Neuronal stem cell (in vitro differentiated cells): ENCODE results near the gene PEX14.

Experiments
- DNase-seq: peaks from one replicate; pipeline ENCODE4 v3.0.0-alpha.2; 2013; ENCODE audit warnings: low spot score
- H2AFZ ChIP-seq: one replicate; pipeline ENCODE4 v1.6.1; 2013; ENCODE audit warnings: mild to moderate bottlenecking, low read length, inconsistent platforms
- H2AK5ac ChIP-seq: 2 replicates; pipeline ENCODE4 v1.6.1; 2013; ENCODE audit warnings: low read depth, mild to moderate bottlenecking, inconsistent platforms, low read length, moderate library complexity, mixed read lengths
- H2BK120ac ChIP-seq: 2 replicates; pipeline ENCODE4 v1.6.1; 2013; ENCODE audit warnings: low read depth, mild to moderate bottlenecking, inconsistent platforms, low read length, moderate library complexity, mixed read lengths
- H2BK12ac ChIP-seq: one replicate; pipeline ENCODE4 v1.6.1; 2013; ENCODE audit warnings: low read length, inconsistent platforms
- H2BK15ac ChIP-seq: 2 replicates; pipeline ENCODE4 v1.6.1; 2013; ENCODE audit warnings: mild to moderate bottlenecking, low read length, inconsistent platforms, mixed read lengths
- H2BK5ac ChIP-seq: one replicate; pipeline ENCODE4 v1.6.1; 2013; ENCODE audit warnings: inconsistent platforms, mild to moderate bottlenecking, low read length, moderate library complexity
- H3K14ac ChIP-seq: one replicate; pipeline ENCODE4 v1.6.1; 2013; ENCODE audit warnings: low read length, inconsistent platforms
- H3K18ac ChIP-seq: 2 replicates; pipeline ENCODE4 v1.6.1; 2013; ENCODE audit warnings: low read length, inconsistent platforms
- H3K23ac ChIP-seq: 2 replicates; pipeline ENCODE4 v1.6.1; 2013; ENCODE audit warnings: low read depth, mild to moderate bottlenecking, mixed read lengths, low read length, inconsistent platforms; ENCODE audit not compliant: poor library complexity
- H3K27ac ChIP-seq: replicated peaks from 3 replicates; pipeline ENCODE4 v1.5.1; 2013; ENCODE audit warnings: low read length, inconsistent platforms
- H3K27me3 ChIP-seq, 3 experiments: 2 replicates each; pipeline ENCODE4 v1.6.1; 2013; ENCODE audit warnings: low read length in 3 of 3, mild to moderate bottlenecking in 2 of 3, inconsistent platforms in 1 of 3, low read depth in 1 of 3, mixed read lengths in 1 of 3, moderate library complexity in 1 of 3; ENCODE audit not compliant: control insufficient read depth in 3 of 3, insufficient read depth in 3 of 3
- H3K36me3 ChIP-seq, 2 donors: replicated peaks in 1 of 2; 2 replicates each; pipeline ENCODE4 v1.6.1; 2013; ENCODE audit warnings: low read length in 2 of 2; ENCODE audit not compliant: control insufficient read depth in 2 of 2, insufficient read depth in 2 of 2
- H3K4ac ChIP-seq: 2 replicates; pipeline ENCODE4 v1.6.1; 2013; ENCODE audit warnings: inconsistent platforms, mild to moderate bottlenecking, low read length, moderate library complexity
- H3K4me1 ChIP-seq, 2 donors: 1 replicate in 1 of 2; 2 replicates in 1 of 2; pipeline ENCODE4 v1.6.1; 2013; ENCODE audit warnings: low read length in 2 of 2, low read depth in 1 of 2; ENCODE audit not compliant: control insufficient read depth in 2 of 2, insufficient read depth in 1 of 2
- H3K4me2 ChIP-seq: one replicate; pipeline ENCODE4 v1.6.1; 2013; ENCODE audit warnings: mild to moderate bottlenecking, low read length, inconsistent platforms; ENCODE audit not compliant: insufficient read depth, poor library complexity, severe bottlenecking
- H3K4me3 ChIP-seq, 2 donors: 2 replicates each; pipeline ENCODE4 v1.5.1; 2013; ENCODE audit warnings: low read length in 2 of 2, mild to moderate bottlenecking in 2 of 2, inconsistent platforms in 1 of 2, moderate library complexity in 1 of 2
- H3K79me1 ChIP-seq: one replicate; pipeline ENCODE4 v1.6.1; 2013; ENCODE audit warnings: low read depth, mild to moderate bottlenecking, inconsistent platforms, low read length, moderate library complexity
- H3K9ac ChIP-seq: one replicate; pipeline ENCODE4 v1.6.1; 2013; ENCODE audit warnings: mild to moderate bottlenecking, low read depth, low read length, inconsistent platforms; ENCODE audit not compliant: poor library complexity
- H3K9me3 ChIP-seq, 2 donors: replicated peaks in 1 of 2; 2 replicates each; pipeline versions ENCODE3 to v1.6.1; 2013; ENCODE audit warnings: low read length in 2 of 2, mild to moderate bottlenecking in 2 of 2, inconsistent platforms in 1 of 2, low read depth in 1 of 2, mixed read lengths in 1 of 2, moderate library complexity in 1 of 2; ENCODE audit not compliant: control insufficient read depth in 2 of 2, insufficient read depth in 1 of 2
- H4K8ac ChIP-seq: one replicate; pipeline ENCODE4 v1.6.1; 2013; ENCODE audit warnings: low read depth, mild to moderate bottlenecking, inconsistent platforms, low read length, moderate library complexity
- H4K91ac ChIP-seq: one replicate; pipeline ENCODE4 v1.6.1; 2013; ENCODE audit warnings: low read length, low read depth, mild to moderate bottlenecking, inconsistent platforms; ENCODE audit not compliant: poor library complexity
- whole genome bisulfite sequencing, 2 donors: extraction: QIAGEN DNeasy Blood & Tissue Kit; methylation state at CpG; one replicate each; pipeline ENCODE4 v1.1.7; 2013; ENCODE audit warnings: missing lambda C conversion rate in 2 of 2, mixed read lengths in 1 of 2; ENCODE audit not compliant: insufficient read length in 2 of 2, insufficient replicate concordance in 1 of 2; ENCODE audit errors: extremely low coverage in 2 of 2; 5-methylcytosine and 5-hydroxymethylcytosine counted together

Gene PEX14

DNA sequence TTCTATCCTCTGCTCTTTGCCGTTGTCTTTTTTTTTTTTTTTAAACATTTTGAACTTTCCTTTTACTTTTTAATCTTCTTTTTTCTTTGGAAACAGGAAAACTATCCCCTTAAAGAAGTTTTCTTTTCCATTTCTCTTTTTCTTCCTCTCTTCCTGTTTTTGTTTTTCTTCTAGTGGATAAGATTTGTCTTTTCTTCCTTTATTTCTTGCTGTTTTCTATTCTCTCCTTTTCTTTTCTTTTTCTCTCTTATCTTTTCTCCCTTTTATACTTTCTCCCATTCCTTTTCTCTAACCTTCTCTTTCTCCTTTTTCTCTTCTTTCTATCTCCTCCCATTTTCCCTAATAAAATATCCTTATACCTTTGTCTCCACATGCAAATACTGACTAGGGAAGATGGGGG lies 46.2 kb downstream of the PEX14 start:
- Histone ChIP-seq H2BK120ac (no peak overlapping the region), H3K14ac (no peak overlapping the region), H2AFZ (no peak overlapping the region), H3K27ac (no peak overlapping the region), H3K9ac (no peak overlapping the region), H3K36me3 (no peaks in the 10 kb centered on the region), H3K9me3 (no peaks in the 10 kb centered on the region), H2BK12ac (no peak overlapping the region), H3K18ac (no peak overlapping the region), H3K27me3 (no peaks in the 10 kb centered on the region), H2AK5ac (no peak overlapping the region), H4K91ac (no peak overlapping the region), H3K23ac (no peak overlapping the region), H3K4me1 (peaks cover 9 to 14% of the 10 kb centered on the region in 2 donors), H3K4ac (no peak overlapping the region), H3K4me2 (no peak overlapping the region), H3K4me3 (no peak overlapping the region), H4K8ac (no peak overlapping the region), H3K79me1 (no peaks in the 10 kb centered on the region), H2BK15ac (no peak overlapping the region), H2BK5ac (no peak overlapping the region)
- whole genome bisulfite sequencing, 2 donors = no CpG with 5 or more reads among the region's 1 CpG
- DNase-seq = no peak

DNA sequence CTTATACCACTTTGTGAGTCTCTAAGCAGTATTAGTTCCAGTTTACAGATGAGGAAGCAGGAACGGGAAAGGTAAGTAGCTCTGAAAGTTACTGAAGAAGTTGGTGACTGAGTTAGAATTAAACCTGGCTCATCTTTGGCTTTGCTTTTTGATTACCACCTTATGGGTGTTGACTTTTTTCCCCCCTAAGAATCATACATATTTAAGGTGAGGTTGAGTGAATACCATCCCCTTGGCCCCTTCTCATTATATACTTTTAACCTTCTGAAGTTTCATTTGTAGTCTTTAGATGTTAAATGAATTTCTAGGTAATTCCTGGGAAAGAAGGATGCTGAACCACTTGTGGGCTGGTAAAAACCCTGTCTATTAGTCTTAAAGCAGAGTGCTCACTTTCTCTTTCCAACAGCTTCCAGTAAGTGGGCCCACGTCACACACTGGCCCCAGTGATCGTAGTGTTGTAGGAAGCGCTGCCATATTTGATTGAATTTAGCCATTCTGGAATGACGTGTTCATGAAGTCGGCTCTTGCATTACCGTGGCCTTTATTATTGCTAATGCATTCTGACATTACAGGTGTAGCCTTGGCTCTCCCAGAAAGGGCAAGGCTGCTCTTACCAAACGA lies 46.9 kb downstream of the PEX14 start:
- no CpG with 5 or more reads among the region's 8 CpGs for WGBS, 2 donors
- Histone ChIP-seq H4K8ac (no peak overlapping the region), H2AK5ac (no peak overlapping the region)

DNA sequence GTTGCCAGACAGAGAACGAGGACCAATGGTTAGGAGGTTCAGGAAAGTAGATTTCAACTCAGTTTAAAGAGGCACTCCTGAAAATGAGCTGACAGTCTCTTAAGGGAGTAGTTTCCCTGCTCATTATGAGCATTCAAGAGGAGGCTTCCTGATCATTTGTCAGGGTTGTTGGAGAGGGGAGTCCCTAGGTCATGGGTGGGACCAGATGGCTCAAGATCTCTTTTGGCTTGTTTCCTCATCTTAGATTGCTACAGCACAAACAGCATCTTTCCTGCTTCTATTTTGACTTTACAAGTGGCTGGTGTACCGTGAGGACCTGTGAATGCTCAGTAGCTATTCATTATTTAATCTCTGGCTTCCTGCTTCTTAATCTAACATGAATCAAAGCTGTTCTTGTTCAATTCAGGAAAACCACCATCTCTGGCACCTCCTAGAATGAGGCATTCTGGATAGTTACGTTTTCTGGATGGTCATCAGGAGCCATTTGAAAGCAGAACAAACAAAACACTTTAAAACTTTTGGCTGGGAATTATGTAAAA lies 47.6 kb downstream of the PEX14 start:
- no peak overlapping the region for H2BK15ac ChIP-seq
- no peak overlapping the region for H4K91ac ChIP-seq
- H3K27ac ChIP-seq = no peak overlapping the region
- no peak overlapping the region for H4K8ac ChIP-seq
- H3K4me3 ChIP-seq = no peak overlapping the region
- H3K23ac ChIP-seq = no peak overlapping the region
- no peak overlapping the region for H3K14ac ChIP-seq
- no peak overlapping the region for H3K4me2 ChIP-seq
- H3K79me1 ChIP-seq = no peaks in the 10 kb centered on the region
- no peak overlapping the region for H3K9ac ChIP-seq
- no peak overlapping the region for H2AK5ac ChIP-seq
- peaks cover 9 to 10% of the 10 kb centered on the region in 2 donors for H3K4me1 ChIP-seq
- no peak for DNase-seq
- no peaks in the 10 kb centered on the region for H3K27me3 ChIP-seq
- no peak overlapping the region for H3K4ac ChIP-seq
- H3K9me3 ChIP-seq = no peaks in the 10 kb centered on the region
- no peak overlapping the region for H2BK12ac ChIP-seq
- no peak overlapping the region for H2BK120ac ChIP-seq
- WGBS, 2 donors = no CpG with 5 or more reads among the region's 3 CpGs
- H2AFZ ChIP-seq = no peak overlapping the region
- H2BK5ac ChIP-seq = no peak overlapping the region
- H3K36me3 ChIP-seq = no peaks in the 10 kb centered on the region
- H3K18ac ChIP-seq = no peak overlapping the region

More for the DNA sequence above, 46.9 kb downstream of the PEX14 start:
- no peaks in the 10 kb centered on the region for H3K9me3 ChIP-seq
- no peak overlapping the region for H3K9ac ChIP-seq
- H2BK5ac ChIP-seq = no peak overlapping the region
- H3K23ac ChIP-seq = no peak overlapping the region
- DNase-seq = no peak
- no peak overlapping the region for H2AFZ ChIP-seq
- no peak overlapping the region for H3K14ac ChIP-seq
- no peak overlapping the region for H3K4me3 ChIP-seq
- no peak overlapping the region for H3K18ac ChIP-seq
- no peak overlapping the region for H3K4ac ChIP-seq
- H3K4me2 ChIP-seq = no peak overlapping the region
- no peak overlapping the region for H2BK15ac ChIP-seq
- no peak overlapping the region for H4K91ac ChIP-seq
- H3K79me1 ChIP-seq = no peaks in the 10 kb centered on the region
- no peaks in the 10 kb centered on the region for H3K36me3 ChIP-seq
- H2BK12ac ChIP-seq = no peak overlapping the region
- no peak overlapping the region for H2BK120ac ChIP-seq
- H3K27ac ChIP-seq = no peak overlapping the region
- peaks cover 9 to 14% of the 10 kb centered on the region in 2 donors for H3K4me1 ChIP-seq
- H3K27me3 ChIP-seq = no peaks in the 10 kb centered on the region

DNA sequence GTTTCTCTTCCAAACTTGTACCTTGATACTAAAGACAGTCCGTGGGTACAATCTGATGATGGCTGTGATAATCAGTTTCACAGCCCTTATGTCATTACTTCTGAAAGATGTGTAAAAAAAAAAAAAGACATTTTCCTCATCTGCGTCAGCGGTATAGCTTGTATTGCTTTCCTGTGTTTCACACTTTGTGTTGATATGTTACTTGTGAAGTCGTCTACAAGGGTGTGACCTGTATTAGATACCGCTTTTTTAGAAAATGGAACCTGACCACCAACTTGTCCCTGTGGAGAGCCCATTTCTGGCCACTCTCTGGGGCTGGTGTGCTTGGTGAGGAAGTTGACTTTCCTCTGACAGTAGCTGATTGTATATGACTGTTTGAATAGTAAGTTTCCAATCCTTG lies 50.5 kb downstream of the PEX14 start:
- no peak overlapping the region for H3K9ac ChIP-seq
- no CpG with 5 or more reads among the region's 5 CpGs for WGBS, 2 donors

More for the DNA sequence above, 50.5 kb downstream of the PEX14 start:
- no peak for DNase-seq
- H2BK12ac ChIP-seq = no peak overlapping the region
- H3K18ac ChIP-seq = no peak overlapping the region
- H3K4me3 ChIP-seq = no peak overlapping the region
- H3K14ac ChIP-seq = no peak overlapping the region
- H2BK120ac ChIP-seq = no peak overlapping the region
- no peak overlapping the region for H2AFZ ChIP-seq
- no peaks in the 10 kb centered on the region for H3K36me3 ChIP-seq
- no peak overlapping the region for H4K91ac ChIP-seq
- H2BK15ac ChIP-seq = no peak overlapping the region
- H2BK5ac ChIP-seq = no peak overlapping the region
- H2AK5ac ChIP-seq = no peak overlapping the region
- H3K27ac ChIP-seq = no peak overlapping the region
- H3K4ac ChIP-seq = no peak overlapping the region
- H3K4me2 ChIP-seq = no peak overlapping the region
- H3K4me1 ChIP-seq = peaks cover 18 to 25% of the 10 kb centered on the region in 2 donors
- H3K23ac ChIP-seq = no peak overlapping the region
- H3K27me3 ChIP-seq = no peaks in the 10 kb centered on the region
- H3K79me1 ChIP-seq = no peaks in the 10 kb centered on the region
- H3K9me3 ChIP-seq = no peaks in the 10 kb centered on the region
- no peak overlapping the region for H4K8ac ChIP-seq
